ENCODE measurements around the gene RPS6KA4. TPM values are rescaled to one million over a fixed set of nuclear protein-coding genes. Genes with fewer than 3 reads are reported as not detected.

Gene RPS6KA4
- total and polyA plus RNA-seq, 2 of the 13 experiments (the other 11 are each of a cell fraction or from before 2014, with no cell fraction given) = 8.9 to 14.2 TPM

DNA sequence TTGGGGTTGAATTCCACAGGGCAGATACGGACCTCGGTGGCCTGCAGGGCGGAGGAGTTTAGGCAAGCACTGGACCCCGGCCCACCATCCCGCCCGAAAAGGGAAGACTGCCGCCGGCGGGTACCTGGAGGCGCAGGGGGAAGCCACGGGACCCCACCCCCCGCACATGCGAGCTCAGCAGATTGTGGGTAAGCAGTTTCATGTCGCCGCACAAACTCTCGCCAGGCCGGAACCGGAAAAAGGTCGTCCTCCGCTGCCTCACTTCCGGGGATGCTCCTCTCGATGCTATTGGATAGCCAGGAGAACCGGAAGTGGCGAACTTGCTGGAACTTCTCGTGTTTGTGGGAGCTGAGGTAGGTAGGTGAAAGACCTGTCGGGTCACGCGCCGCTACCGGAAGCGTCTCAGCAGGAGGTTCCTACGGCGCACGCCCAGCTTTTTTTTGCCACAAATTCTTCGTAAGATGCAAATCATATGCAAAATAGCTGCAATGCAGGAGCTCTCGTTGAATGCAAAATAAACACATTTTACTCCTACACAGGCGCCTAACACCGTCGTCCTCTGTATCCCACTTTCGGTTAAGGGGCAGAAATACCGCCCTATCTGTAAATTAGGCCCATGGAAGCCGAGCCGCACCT lies 41.5 kb upstream of the RPS6KA4 start, which contains the start of gene TRMT112 (continued):
- TF ChIP-seq, protein P1, sequence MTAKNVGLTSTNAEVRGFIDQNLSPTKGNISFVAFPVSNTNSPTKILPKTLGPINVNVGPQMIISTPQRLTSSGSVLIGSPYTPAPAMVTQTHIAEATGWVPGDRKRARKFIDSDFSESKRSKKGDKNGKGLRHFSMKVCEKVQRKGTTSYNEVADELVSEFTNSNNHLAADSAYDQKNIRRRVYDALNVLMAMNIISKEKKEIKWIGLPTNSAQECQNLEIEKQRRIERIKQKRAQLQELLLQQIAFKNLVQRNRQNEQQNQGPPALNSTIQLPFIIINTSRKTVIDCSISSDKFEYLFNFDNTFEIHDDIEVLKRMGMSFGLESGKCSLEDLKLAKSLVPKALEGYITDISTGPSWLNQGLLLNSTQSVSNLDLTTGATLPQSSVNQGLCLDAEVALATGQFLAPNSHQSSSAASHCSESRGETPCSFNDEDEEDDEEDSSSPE (CRISPR knock-in tag; IDR thresholded peaks at IDR 0.05) = peak; percentile 38
- TF ChIP-seq PHF5A (CRISPR knock-in tag; IDR thresholded peaks at IDR 0.05; ENCODE audit: low read depth, unreplicated experiment) (no peak), KLF15 (CRISPR knock-in tag; IDR thresholded peaks at IDR 0.05; ENCODE audit: borderline replicate concordance) (no peak), LCORL (IDR thresholded peaks at IDR 0.05) (no peak), LCORL (CRISPR knock-in tag; IDR thresholded peaks at IDR 0.05) (no peak), FOSL1 (CRISPR knock-in tag; IDR thresholded peaks at IDR 0.05; ENCODE audit: borderline replicate concordance) (no peak), ZMAT3 (CRISPR knock-in tag; conservative IDR thresholded peaks at IDR 0.05) (0 out of 2 replicates have a peak, but pooled peaks have one; percentile 30), ZNF777 (CRISPR knock-in tag; IDR thresholded peaks at IDR 0.05) (peak; percentile 10; the same call in 1 of the 2 replicates), ZNF841 (CRISPR knock-in tag; IDR thresholded peaks at IDR 0.05; ENCODE audit: borderline replicate concordance) (no peak), TBL1XR1 (IDR thresholded peaks at IDR 0.05; ENCODE audit: borderline replicate concordance, low read length, partially characterized antibody) (no peak), ZSCAN30 (CRISPR knock-in tag; IDR thresholded peaks at IDR 0.05) (no peak), U2AF1 (optimal IDR thresholded peaks at IDR 0.05; ENCODE audit: low read depth, low read length) (no peak), SETDB1 (CRISPR knock-in tag; IDR thresholded peaks at IDR 0.05; ENCODE audit: borderline replicate concordance) (no peak), ERF (CRISPR knock-in tag; IDR thresholded peaks at IDR 0.05) (no peak), AGO1 (IDR thresholded peaks at IDR 0.05; ENCODE audit: low read depth, low read length, poor library complexity, severe bottlenecking) (peak; percentile 70), TOPORS (CRISPR knock-in tag; IDR thresholded peaks at IDR 0.05) (no peak), ZNF121 (CRISPR knock-in tag; IDR thresholded peaks at IDR 0.05) (no peak), ZNF256 (CRISPR knock-in tag; conservative IDR thresholded peaks at IDR 0.05) (no peak; the same call in 1 of the 2 replicates), RFXAP (CRISPR knock-in tag; IDR thresholded peaks at IDR 0.05; ENCODE audit: borderline replicate concordance) (peak; percentile 68; the same call in 1 of the 2 replicates)
- TF ChIP-seq, protein P2, sequence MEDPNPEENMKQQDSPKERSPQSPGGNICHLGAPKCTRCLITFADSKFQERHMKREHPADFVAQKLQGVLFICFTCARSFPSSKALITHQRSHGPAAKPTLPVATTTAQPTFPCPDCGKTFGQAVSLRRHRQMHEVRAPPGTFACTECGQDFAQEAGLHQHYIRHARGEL (CRISPR knock-in tag; IDR thresholded peaks at IDR 0.05) = no peak
- TF ChIP-seq, protein P3, sequence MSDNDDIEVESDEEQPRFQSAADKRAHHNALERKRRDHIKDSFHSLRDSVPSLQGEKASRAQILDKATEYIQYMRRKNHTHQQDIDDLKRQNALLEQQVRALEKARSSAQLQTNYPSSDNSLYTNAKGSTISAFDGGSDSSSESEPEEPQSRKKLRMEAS (IDR thresholded peaks at IDR 0.05) = peak; percentile 56
- TF ChIP-seq, protein P4, sequence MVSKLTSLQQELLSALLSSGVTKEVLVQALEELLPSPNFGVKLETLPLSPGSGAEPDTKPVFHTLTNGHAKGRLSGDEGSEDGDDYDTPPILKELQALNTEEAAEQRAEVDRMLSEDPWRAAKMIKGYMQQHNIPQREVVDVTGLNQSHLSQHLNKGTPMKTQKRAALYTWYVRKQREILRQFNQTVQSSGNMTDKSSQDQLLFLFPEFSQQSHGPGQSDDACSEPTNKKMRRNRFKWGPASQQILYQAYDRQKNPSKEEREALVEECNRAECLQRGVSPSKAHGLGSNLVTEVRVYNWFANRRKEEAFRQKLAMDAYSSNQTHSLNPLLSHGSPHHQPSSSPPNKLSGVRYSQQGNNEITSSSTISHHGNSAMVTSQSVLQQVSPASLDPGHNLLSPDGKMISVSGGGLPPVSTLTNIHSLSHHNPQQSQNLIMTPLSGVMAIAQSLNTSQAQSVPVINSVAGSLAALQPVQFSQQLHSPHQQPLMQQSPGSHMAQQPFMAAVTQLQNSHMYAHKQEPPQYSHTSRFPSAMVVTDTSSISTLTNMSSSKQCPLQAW (CRISPR knock-in tag; IDR thresholded peaks at IDR 0.05) = no peak
- TF ChIP-seq, protein P5, sequence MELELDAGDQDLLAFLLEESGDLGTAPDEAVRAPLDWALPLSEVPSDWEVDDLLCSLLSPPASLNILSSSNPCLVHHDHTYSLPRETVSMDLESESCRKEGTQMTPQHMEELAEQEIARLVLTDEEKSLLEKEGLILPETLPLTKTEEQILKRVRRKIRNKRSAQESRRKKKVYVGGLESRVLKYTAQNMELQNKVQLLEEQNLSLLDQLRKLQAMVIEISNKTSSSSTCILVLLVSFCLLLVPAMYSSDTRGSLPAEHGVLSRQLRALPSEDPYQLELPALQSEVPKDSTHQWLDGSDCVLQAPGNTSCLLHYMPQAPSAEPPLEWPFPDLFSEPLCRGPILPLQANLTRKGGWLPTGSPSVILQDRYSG (CRISPR knock-in tag; IDR thresholded peaks at IDR 0.05) = no peak
- TF ChIP-seq, protein P6, sequence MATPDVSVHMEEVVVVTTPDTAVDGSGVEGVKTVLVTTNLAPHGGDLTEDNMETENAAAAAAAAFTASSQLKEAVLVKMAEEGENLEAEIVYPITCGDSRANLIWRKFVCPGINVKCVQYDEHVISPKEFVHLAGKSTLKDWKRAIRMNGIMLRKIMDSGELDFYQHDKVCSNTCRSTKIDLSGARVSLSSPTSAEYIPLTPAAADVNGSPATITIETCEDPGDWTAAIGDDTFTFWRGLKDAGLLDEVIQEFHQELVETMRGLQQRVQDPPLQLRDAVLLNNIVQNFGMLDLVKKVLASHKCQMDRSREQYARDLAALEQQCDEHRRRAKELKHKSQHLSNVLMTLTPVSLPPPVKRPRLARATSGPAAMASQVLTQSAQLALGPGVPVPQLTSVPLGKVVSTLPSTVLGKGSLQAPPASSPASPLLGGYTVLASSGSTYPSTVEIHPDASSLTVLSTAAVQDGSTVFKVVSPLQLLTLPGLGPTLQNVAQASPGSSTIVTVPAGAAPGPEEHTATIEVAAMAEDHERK (CRISPR knock-in tag; IDR thresholded peaks at IDR 0.05; ENCODE audit: low read depth) = no peak
- TF ChIP-seq, protein P7, sequence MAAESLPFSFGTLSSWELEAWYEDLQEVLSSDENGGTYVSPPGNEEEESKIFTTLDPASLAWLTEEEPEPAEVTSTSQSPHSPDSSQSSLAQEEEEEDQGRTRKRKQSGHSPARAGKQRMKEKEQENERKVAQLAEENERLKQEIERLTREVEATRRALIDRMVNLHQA (CRISPR knock-in tag; IDR thresholded peaks at IDR 0.05) = no peak
